WTC11 (cell line): ENCODE measurements around the gene PPP1R3C. TPM values are rescaled to one million over a fixed set of nuclear protein-coding genes. Genes with fewer than 3 reads are reported as not detected.

ENCODE experiments used
- ATAC-seq: fragments of 200-7000 bp; cut with Tn5 transposase; 2 replicates; pipeline ENCODE4 v1.10.0; 2021; ENCODE audit warnings: mild to moderate bottlenecking, moderate library complexity
- Bru-seq: library from RNA; stranded (reverse); fragments of 400-500 nt; gene quantifications from one replicate; lab custom pipeline; 2021; lab: Mats Ljungman, UMichigan
- CTCF ChIA-PET: fragments of 300-600 bp; sonication (Branson Sonifier 250); formaldehyde crosslinking; loops from one replicate; lab custom pipeline; 2021; ENCODE audit warnings: antibody characterized with exemption; lab: Charles Lee
- POLR2A ChIA-PET: fragments of 350-600 bp; sonication (Branson Sonifier 250); formaldehyde crosslinking; loops from one replicate; lab custom pipeline; 2021; ENCODE audit warnings: antibody characterized with exemption; lab: Charles Lee
- DNase-seq: peaks from one replicate; pipeline ENCODE4 v3.0.0; 2021; ENCODE audit warnings: low spot score
- H3K27ac Mint-ChIP-seq: 2 replicates; pipeline ENCODE4 v1.8.0; 2021; ENCODE audit warnings: mixed read lengths
- H3K27me3 Mint-ChIP-seq: 2 replicates; pipeline ENCODE4 v1.8.0; 2021; ENCODE audit warnings: low read depth, mild to moderate bottlenecking, moderate library complexity, mixed read lengths
- H3K36me3 Mint-ChIP-seq: 2 replicates; pipeline ENCODE4 v1.8.0; 2021; ENCODE audit warnings: mixed read lengths
- H3K4me1 Mint-ChIP-seq: 2 replicates; pipeline ENCODE4 v1.8.0; 2022; ENCODE audit warnings: mixed read lengths
- H3K4me3 Mint-ChIP-seq: 2 replicates; pipeline ENCODE4 v1.8.0; 2021; ENCODE audit warnings: mild to moderate bottlenecking, moderate library complexity, mixed read lengths
- H3K9me3 Mint-ChIP-seq: 2 replicates; pipeline ENCODE4 v1.8.0; 2021; ENCODE audit warnings: mixed read lengths
- ARID4B ChIP-seq: sonication (generic); formaldehyde crosslinking; IDR thresholded peaks from 2 replicates; pipeline ENCODE4 v1.8.0; 2023; ENCODE audit warnings: missing genetic modification reagents, mild to moderate bottlenecking, borderline replicate concordance
- ATF1 ChIP-seq: sonication (generic); formaldehyde crosslinking; IDR thresholded peaks from 2 replicates; pipeline ENCODE4 v1.8.1; 2023; ENCODE audit warnings: mild to moderate bottlenecking, moderate library complexity, missing genetic modification reagents
- ATF2 ChIP-seq: sonication (generic); formaldehyde crosslinking; IDR thresholded peaks from 2 replicates; pipeline ENCODE4 v1.8.1; 2022; ENCODE audit warnings: low read depth, missing genetic modification reagents, borderline replicate concordance
- ATF3 ChIP-seq: sonication (generic); formaldehyde crosslinking; conservative IDR thresholded peaks from 2 replicates; pipeline ENCODE4 v1.8.1; 2022; ENCODE audit warnings: mild to moderate bottlenecking, missing genetic modification reagents
- ATF6 ChIP-seq: sonication (generic); formaldehyde crosslinking; IDR thresholded peaks from 2 replicates; pipeline ENCODE4 v1.8.1; 2023; ENCODE audit warnings: mild to moderate bottlenecking, missing genetic modification reagents
- CREM ChIP-seq: sonication (generic); formaldehyde crosslinking; IDR thresholded peaks from 2 replicates; pipeline ENCODE4 v1.8.1; 2022; ENCODE audit warnings: mild to moderate bottlenecking, missing genetic modification reagents, moderate library complexity
- CTCF ChIP-seq: fragments of 200-600 bp; IDR thresholded peaks from 2 replicates; pipeline ENCODE4 v1.8.0; 2022; ENCODE audit warnings: antibody characterized with exemption
- GTF2I ChIP-seq: fragments of 250-450 bp; sonication (Bioruptor Pico); conservative IDR thresholded peaks from 2 replicates; pipeline ENCODE4 v1.4.0; 2021; ENCODE audit warnings: mild to moderate bottlenecking
- HMGXB4 ChIP-seq: sonication (generic); formaldehyde crosslinking; IDR thresholded peaks from 2 replicates; pipeline ENCODE4 v1.8.1; 2023; ENCODE audit warnings: mild to moderate bottlenecking, moderate library complexity, missing genetic modification reagents
- IRF1 ChIP-seq: sonication (generic); formaldehyde crosslinking; IDR thresholded peaks from 2 replicates; pipeline ENCODE4 v1.8.0; 2023; ENCODE audit warnings: missing genetic modification reagents
- NR2C2 ChIP-seq: sonication (generic); formaldehyde crosslinking; IDR thresholded peaks from 2 replicates; pipeline ENCODE4 v1.8.0; 2022; ENCODE audit warnings: mild to moderate bottlenecking, missing genetic modification reagents
- NR3C1 ChIP-seq: sonication (generic); formaldehyde crosslinking; conservative IDR thresholded peaks from 2 replicates; pipeline ENCODE4 v1.8.1; 2023; ENCODE audit warnings: low read depth, mild to moderate bottlenecking, missing genetic modification reagents
- OVOL2 ChIP-seq: fragments of 250-450 bp; sonication (Bioruptor Pico); IDR thresholded peaks from 2 replicates; pipeline ENCODE4 v1.9.0; 2021; ENCODE audit warnings: mild to moderate bottlenecking, borderline replicate concordance
- PREB ChIP-seq: sonication (generic); formaldehyde crosslinking; IDR thresholded peaks from 2 replicates; pipeline ENCODE4 v1.8.1; 2022; ENCODE audit warnings: mild to moderate bottlenecking, missing genetic modification reagents, moderate library complexity, borderline replicate concordance
- SMAD3 ChIP-seq: sonication (generic); formaldehyde crosslinking; IDR thresholded peaks from 2 replicates; pipeline ENCODE4 v1.8.0; 2022; ENCODE audit warnings: missing genetic modification reagents, mild to moderate bottlenecking, borderline replicate concordance
- SP1 ChIP-seq: sonication (generic); formaldehyde crosslinking; conservative IDR thresholded peaks from 2 replicates; pipeline ENCODE4 v1.8.1; 2022; ENCODE audit warnings: missing genetic modification reagents
- USF2 ChIP-seq: sonication (generic); formaldehyde crosslinking; IDR thresholded peaks from 2 replicates; pipeline ENCODE4 v1.8.1; 2023; ENCODE audit warnings: mild to moderate bottlenecking, missing genetic modification reagents, moderate library complexity
- ZNF671 ChIP-seq: fragments of 250-450 bp; sonication (Bioruptor Pico); IDR thresholded peaks from 2 replicates; pipeline ENCODE4 v1.8.0; 2021; ENCODE audit warnings: mild to moderate bottlenecking
- long read RNA-seq, 3 experiments: library from RNA in 1 of 3; library from capped mRNA in 1 of 3; library from polyadenylated mRNA in 1 of 3; unstranded in 2 of 3; stranded (forward) in 1 of 3; transcript quantifications; one replicate each; pipeline ENCODE4 v2.0.0, GENCODE V29; 2021
- total RNA-seq: library from RNA; stranded (reverse); gene quantifications from 3 replicates; pipeline ENCODE4 v1.2.3, GENCODE V29; 2021

PPP1R3C gene
- total RNA-seq, result 1.5 to 3.3 TPM (median 2.8 TPM) in 3 replicates
- percentile 64 among the genes with signal in this experiment for Bru-seq, nascent RNA
- long read RNA-seq, experiment 1, partial matches to known transcripts, result 0 of 3 reads
- long read RNA-seq, experiment 1, other reads (novel, unspliced or antisense), result 0 of 3 reads
- long read RNA-seq, experiment 2, partial matches to known transcripts, result 0 of 2 reads
- long read RNA-seq, experiment 2, other reads (novel, unspliced or antisense), result 0 of 2 reads
- long read RNA-seq, experiment 3, partial matches to known transcripts, result 0 of 2 reads
- long read RNA-seq, experiment 3, other reads (novel, unspliced or antisense), result 0 of 2 reads

GRCh38 chr10:91632671-91633550, at the start of gene PPP1R3C:
Gene PPP1R3C, minus strand, starts transcription at chr10:91633071. Its CDS starts 102 bp downstream, at chr10:91632969.
- peak; percentile 85 for DNase-seq
- peaks cover 50% of the 10 kb centered on the region for H3K27me3 Mint-ChIP-seq
- ChIA-PET CTCF (interaction anchor here (0.6 to 2.9 kb wide), 17 partner anchors 11 to 788 kb away, joined by 3 to 27 read pairs (median 4); no protein-coding TSS in a partner anchor), POLR2A (interaction anchor here (1.0 kb wide), 1 partner anchor 81 kb away, joined by 4 read pairs; no protein-coding TSS in a partner anchor)
- H3K9me3 Mint-ChIP-seq, result no peaks in the 10 kb centered on the region
- ATAC-seq, result peak; percentile 90
- peaks cover 10% of the 10 kb centered on the region for H3K36me3 Mint-ChIP-seq
- H3K4me3 Mint-ChIP-seq, result peak within 1 kb of the TSS; percentile 74
- peaks cover 13% of the 10 kb centered on the region for H3K4me1 Mint-ChIP-seq
- no peak within 1 kb of the TSS for H3K27ac Mint-ChIP-seq
- peak; percentile 86 for TF ChIP-seq ATF2 (CRISPR knock-in tag)
- 0 out of 2 replicates have a peak, but pooled peaks have one; percentile 66 for TF ChIP-seq NR3C1 (CRISPR knock-in tag)
- peak; percentile 76 for TF ChIP-seq CREM (CRISPR knock-in tag)
- peak; percentile 77 for TF ChIP-seq ATF3
- peak; percentile 95 for TF ChIP-seq USF2 (CRISPR knock-in tag)
- peak; percentile 97 for TF ChIP-seq HMGXB4 (CRISPR knock-in tag)
- peak; percentile 82; the same call in 1 of the 2 replicates for TF ChIP-seq SP1
- TF ChIP-seq ATF6 (CRISPR knock-in tag), result no peak
- no peak for TF ChIP-seq ZNF671 (CRISPR knock-in tag)
- TF ChIP-seq NR2C2 (CRISPR knock-in tag), result peak; percentile 70
- TF ChIP-seq ARID4B, result peak; percentile 98
- TF ChIP-seq IRF1 (CRISPR knock-in tag), result peak; percentile 96
- TF ChIP-seq PREB, result 0 out of 2 replicates have a peak, but pooled peaks have one; percentile 72
- TF ChIP-seq CTCF, result no peak
- peak; percentile 96 for TF ChIP-seq SMAD3 (CRISPR knock-in tag)
- no peak for TF ChIP-seq GTF2I
- no peak for TF ChIP-seq OVOL2 (CRISPR knock-in tag)
- peak; percentile 54; the same call in 1 of the 2 replicates for TF ChIP-seq ATF1 (CRISPR knock-in tag)
